GM23338 (cell line): ENCODE results near the gene C2CD4B.

ENCODE experiments used
- CREB1 ChIP-seq: fragments of 250-450 bp; sonication (Bioruptor Pico); IDR thresholded peaks from 2 replicates; pipeline ENCODE4 v1.5.0; 2020; ENCODE audit warnings: low read depth, mild to moderate bottlenecking, moderate library complexity
- EZH2phosphoT487 ChIP-seq: fragments of 200-600 bp; sonication (generic); IDR thresholded peaks from one replicate; pipeline ENCODE4 v1.8.1; 2018; ENCODE audit warnings: antibody characterized with exemption; ENCODE audit not compliant: unreplicated experiment
- STAT1 ChIP-seq: IDR thresholded peaks from one replicate; pipeline ENCODE4 v1.6.1; 2016; ENCODE audit warnings: antibody characterized with exemption; ENCODE audit not compliant: unreplicated experiment
- TF ChIP-seq, protein P1 (sequence below): IDR thresholded peaks from one replicate; pipeline ENCODE4 v1.6.1; 2018; ENCODE audit warnings: antibody characterized with exemption; ENCODE audit not compliant: unreplicated experiment
- TF ChIP-seq, protein P2 (sequence below), 2 experiments: fragments of 200-600 bp in 1 of 2; sonication (generic) in 1 of 2; conservative IDR thresholded peaks; 2 replicates each; pipeline versions ENCODE4 v1.5.1 to v1.6.1; 2016 to 2017; ENCODE audit warnings: antibody characterized with exemption in 2 of 2, low read depth in 2 of 2, mild to moderate bottlenecking in 2 of 2, moderate library complexity in 1 of 2

DNA sequence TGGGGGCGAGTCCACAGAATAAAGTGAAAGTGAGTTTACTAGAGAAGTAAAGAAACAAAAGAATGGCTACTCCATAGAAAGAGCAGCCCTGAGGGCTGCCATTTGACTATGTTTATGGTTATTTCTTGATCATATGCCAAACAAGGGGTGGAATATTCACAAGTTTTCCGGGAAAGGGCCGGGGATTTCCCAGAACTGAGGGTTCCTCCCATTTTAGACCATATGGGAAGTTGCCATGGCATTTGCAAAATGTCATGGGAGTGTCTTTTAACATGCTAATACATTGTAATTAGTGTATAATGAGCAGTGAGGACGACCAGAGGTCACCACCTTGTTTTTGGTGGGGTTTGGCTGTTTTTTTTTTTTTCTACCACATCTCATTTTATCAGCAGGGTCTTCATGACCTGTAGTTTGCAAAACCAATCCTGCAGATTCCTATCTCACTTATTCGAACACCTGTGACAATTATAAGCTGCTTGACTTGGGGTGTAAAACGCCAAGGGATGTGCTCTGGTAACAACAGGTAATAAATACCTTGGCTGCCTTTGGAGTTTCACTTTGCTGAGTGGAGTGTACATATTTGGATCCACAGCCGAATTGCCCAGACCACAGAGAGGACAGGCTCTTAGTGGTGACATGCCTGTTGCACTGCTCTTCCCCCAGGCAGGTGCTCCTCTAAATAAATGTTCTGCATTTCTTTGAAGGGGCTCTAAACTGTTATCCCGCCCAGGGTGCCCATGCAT lies 43.6 kb downstream of the C2CD4B start:
- TF ChIP-seq STAT1 (no peak), EZH2phosphoT487 (no peak), CREB1 (CRISPR knock-in tag) (no peak)
- TF ChIP-seq, protein P1, sequence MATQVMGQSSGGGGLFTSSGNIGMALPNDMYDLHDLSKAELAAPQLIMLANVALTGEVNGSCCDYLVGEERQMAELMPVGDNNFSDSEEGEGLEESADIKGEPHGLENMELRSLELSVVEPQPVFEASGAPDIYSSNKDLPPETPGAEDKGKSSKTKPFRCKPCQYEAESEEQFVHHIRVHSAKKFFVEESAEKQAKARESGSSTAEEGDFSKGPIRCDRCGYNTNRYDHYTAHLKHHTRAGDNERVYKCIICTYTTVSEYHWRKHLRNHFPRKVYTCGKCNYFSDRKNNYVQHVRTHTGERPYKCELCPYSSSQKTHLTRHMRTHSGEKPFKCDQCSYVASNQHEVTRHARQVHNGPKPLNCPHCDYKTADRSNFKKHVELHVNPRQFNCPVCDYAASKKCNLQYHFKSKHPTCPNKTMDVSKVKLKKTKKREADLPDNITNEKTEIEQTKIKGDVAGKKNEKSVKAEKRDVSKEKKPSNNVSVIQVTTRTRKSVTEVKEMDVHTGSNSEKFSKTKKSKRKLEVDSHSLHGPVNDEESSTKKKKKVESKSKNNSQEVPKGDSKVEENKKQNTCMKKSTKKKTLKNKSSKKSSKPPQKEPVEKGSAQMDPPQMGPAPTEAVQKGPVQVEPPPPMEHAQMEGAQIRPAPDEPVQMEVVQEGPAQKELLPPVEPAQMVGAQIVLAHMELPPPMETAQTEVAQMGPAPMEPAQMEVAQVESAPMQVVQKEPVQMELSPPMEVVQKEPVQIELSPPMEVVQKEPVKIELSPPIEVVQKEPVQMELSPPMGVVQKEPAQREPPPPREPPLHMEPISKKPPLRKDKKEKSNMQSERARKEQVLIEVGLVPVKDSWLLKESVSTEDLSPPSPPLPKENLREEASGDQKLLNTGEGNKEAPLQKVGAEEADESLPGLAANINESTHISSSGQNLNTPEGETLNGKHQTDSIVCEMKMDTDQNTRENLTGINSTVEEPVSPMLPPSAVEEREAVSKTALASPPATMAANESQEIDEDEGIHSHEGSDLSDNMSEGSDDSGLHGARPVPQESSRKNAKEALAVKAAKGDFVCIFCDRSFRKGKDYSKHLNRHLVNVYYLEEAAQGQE: no peak
- TF ChIP-seq, protein P2, sequence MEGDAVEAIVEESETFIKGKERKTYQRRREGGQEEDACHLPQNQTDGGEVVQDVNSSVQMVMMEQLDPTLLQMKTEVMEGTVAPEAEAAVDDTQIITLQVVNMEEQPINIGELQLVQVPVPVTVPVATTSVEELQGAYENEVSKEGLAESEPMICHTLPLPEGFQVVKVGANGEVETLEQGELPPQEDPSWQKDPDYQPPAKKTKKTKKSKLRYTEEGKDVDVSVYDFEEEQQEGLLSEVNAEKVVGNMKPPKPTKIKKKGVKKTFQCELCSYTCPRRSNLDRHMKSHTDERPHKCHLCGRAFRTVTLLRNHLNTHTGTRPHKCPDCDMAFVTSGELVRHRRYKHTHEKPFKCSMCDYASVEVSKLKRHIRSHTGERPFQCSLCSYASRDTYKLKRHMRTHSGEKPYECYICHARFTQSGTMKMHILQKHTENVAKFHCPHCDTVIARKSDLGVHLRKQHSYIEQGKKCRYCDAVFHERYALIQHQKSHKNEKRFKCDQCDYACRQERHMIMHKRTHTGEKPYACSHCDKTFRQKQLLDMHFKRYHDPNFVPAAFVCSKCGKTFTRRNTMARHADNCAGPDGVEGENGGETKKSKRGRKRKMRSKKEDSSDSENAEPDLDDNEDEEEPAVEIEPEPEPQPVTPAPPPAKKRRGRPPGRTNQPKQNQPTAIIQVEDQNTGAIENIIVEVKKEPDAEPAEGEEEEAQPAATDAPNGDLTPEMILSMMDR (conservative IDR thresholded peaks at IDR 0.05; ENCODE audit: low read depth in 2 of 2): no peak
